Measurements from ENCODE around the gene SLF2.

SLF2 gene

DNA sequence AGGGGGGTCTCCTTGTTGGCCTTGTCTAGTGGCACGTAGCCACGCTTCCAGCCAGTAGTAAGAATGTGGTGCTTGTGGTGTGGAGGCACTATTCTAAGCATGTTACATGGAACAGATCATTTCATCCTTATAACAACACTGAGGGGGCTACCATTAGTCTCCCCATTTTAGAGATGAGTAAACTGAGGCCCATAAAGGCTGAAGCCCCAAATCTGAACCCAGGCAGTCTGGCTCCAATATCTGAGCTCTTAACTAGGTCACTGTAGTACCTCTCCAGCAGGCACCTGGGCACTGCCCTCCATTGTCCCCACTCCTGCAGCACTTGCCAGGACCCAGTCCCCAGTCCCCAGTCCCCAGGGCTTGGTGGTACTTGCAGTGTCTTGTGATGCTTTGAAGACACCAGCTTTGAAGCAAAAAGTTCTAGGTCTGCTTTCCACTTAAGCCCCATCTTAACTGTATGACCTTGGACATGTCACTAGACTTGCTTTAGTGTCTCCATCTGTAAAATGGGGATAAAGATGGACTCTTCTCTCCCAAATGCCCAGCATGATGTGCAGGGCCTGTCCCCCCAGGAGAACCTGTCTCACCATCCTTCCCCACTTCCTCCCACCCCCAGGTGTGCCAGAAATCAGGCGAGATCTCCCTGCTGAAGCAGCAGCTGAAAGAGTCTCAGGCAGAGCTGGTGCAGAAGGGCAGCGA lies 93.3 kb downstream of the SLF2 start:
- H3K9me2 ChIP-seq (ENCODE audit: low read depth, low read length), result no peaks in the 10 kb centered on the region
- no peak overlapping the region for H3K27ac ChIP-seq (ENCODE audit: low read depth, low read length, poor library complexity, severe bottlenecking)
- H3K79me2 ChIP-seq (ENCODE audit: insufficient read depth, low read length), result no peaks in the 10 kb centered on the region
- no peaks in the 10 kb centered on the region for H3K4me1 ChIP-seq (ENCODE audit: insufficient read depth, low read length, severe bottlenecking)
- TF ChIP-seq EZH2 (IDR thresholded peaks at IDR 0.05; ENCODE audit: borderline replicate concordance, low read length), result no peak
- TF ChIP-seq, protein P1, sequence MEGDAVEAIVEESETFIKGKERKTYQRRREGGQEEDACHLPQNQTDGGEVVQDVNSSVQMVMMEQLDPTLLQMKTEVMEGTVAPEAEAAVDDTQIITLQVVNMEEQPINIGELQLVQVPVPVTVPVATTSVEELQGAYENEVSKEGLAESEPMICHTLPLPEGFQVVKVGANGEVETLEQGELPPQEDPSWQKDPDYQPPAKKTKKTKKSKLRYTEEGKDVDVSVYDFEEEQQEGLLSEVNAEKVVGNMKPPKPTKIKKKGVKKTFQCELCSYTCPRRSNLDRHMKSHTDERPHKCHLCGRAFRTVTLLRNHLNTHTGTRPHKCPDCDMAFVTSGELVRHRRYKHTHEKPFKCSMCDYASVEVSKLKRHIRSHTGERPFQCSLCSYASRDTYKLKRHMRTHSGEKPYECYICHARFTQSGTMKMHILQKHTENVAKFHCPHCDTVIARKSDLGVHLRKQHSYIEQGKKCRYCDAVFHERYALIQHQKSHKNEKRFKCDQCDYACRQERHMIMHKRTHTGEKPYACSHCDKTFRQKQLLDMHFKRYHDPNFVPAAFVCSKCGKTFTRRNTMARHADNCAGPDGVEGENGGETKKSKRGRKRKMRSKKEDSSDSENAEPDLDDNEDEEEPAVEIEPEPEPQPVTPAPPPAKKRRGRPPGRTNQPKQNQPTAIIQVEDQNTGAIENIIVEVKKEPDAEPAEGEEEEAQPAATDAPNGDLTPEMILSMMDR (IDR thresholded peaks at IDR 0.05; ENCODE audit: low read length), result no peak
- H3K4me2 ChIP-seq (ENCODE audit: low read length), result no peak overlapping the region
- H2AFZ ChIP-seq (ENCODE audit: low read length), result no peak overlapping the region
- H3K4me3 ChIP-seq (ENCODE audit: low read depth, low read length, poor library complexity, severe bottlenecking), result no peak overlapping the region
- no peaks in the 10 kb centered on the region for H3F3A ChIP-seq (ENCODE audit: insufficient read depth, low read length)
- no peaks in the 10 kb centered on the region for H3K9me3 ChIP-seq (ENCODE audit: low read length)
- no peaks in the 10 kb centered on the region for H3K27me3 ChIP-seq (ENCODE audit: insufficient read depth, low read length)
- H3K9ac ChIP-seq (ENCODE audit: low read length), result no peak overlapping the region
- no peaks in the 10 kb centered on the region for H4K20me1 ChIP-seq (ENCODE audit: insufficient read depth, low read length)
- no peaks in the 10 kb centered on the region for H3K36me3 ChIP-seq (ENCODE audit: insufficient read depth, low read length)

DNA sequence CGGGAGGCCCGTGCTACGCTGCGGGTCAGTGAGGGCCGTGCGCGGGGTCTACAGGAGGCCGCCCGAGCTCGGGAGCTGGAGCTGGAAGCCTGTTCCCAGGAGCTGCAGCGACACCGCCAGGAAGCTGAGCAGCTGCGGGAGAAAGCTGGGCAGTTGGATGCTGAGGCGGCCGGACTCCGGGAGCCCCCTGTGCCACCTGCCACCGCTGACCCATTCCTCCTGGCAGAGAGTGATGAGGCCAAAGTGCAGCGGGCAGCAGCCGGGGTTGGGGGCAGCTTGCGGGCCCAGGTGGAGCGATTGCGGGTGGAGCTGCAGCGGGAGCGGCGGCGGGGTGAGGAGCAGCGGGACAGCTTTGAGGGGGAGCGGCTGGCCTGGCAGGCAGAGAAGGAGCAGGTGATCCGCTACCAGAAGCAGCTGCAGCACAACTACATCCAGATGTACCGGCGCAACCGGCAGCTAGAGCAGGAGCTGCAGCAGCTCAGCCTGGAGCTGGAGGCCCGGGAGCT lies 93.9 kb downstream of the SLF2 start:
- Histone ChIP-seq H3K9ac (ENCODE audit: low read length) (no peak overlapping the region), H3K4me3 (ENCODE audit: low read depth, low read length, poor library complexity, severe bottlenecking) (no peak overlapping the region), H3F3A (ENCODE audit: insufficient read depth, low read length) (no peaks in the 10 kb centered on the region), H3K9me2 (ENCODE audit: low read depth, low read length) (no peaks in the 10 kb centered on the region), H2AFZ (ENCODE audit: low read length) (no peak overlapping the region), H3K9me3 (ENCODE audit: low read length) (no peaks in the 10 kb centered on the region), H4K20me1 (ENCODE audit: insufficient read depth, low read length) (no peaks in the 10 kb centered on the region), H3K27ac (ENCODE audit: low read depth, low read length, poor library complexity, severe bottlenecking) (no peak overlapping the region), H3K27me3 (ENCODE audit: insufficient read depth, low read length) (no peaks in the 10 kb centered on the region), H3K36me3 (ENCODE audit: insufficient read depth, low read length) (no peaks in the 10 kb centered on the region), H3K4me1 (ENCODE audit: insufficient read depth, low read length, severe bottlenecking) (no peaks in the 10 kb centered on the region), H3K4me2 (ENCODE audit: low read length) (no peak overlapping the region), H3K79me2 (ENCODE audit: insufficient read depth, low read length) (no peaks in the 10 kb centered on the region)
- TF ChIP-seq, protein P1 (IDR thresholded peaks at IDR 0.05; ENCODE audit: low read length), result no peak
- no peak for TF ChIP-seq EZH2 (IDR thresholded peaks at IDR 0.05; ENCODE audit: borderline replicate concordance, low read length)

DNA sequence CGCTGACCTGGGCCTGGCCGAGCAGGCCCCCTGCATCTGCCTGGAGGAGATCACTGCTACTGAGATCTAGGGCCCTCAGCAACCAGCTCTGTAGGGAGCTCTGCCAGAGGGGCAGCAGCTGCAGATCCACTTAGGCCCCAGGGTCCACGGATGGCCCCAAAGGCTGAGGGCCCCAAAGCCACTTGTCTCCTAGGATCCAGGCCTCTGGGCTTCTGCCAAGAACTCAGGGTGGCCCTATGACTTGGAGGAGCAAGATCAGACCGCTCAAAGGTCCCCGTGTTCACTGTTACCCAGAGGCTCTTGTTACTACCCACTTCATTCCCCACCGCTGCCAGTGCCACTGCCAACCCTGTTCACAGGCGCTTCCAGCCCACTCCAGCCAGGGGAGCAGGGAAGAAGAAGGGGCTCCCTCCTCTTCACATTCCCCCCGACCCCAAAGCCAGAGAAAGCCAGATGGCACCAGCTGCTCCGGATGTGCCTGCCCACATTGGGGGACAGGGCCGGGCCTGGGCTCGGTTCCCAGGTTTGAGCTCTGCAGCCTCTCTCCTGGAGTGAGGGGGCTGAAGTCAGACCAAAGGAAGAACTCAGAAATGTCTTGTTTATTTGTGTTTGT lies 94.4 kb downstream of the SLF2 start:
- H4K20me1 ChIP-seq (ENCODE audit: insufficient read depth, low read length), result no peaks in the 10 kb centered on the region
- no peaks in the 10 kb centered on the region for H3K9me3 ChIP-seq (ENCODE audit: low read length)
- no peak overlapping the region for H3K4me2 ChIP-seq (ENCODE audit: low read length)
- no peak overlapping the region for H3K27ac ChIP-seq (ENCODE audit: low read depth, low read length, poor library complexity, severe bottlenecking)
- TF ChIP-seq, protein P1 (IDR thresholded peaks at IDR 0.05; ENCODE audit: low read length), result no peak
- TF ChIP-seq EZH2 (IDR thresholded peaks at IDR 0.05; ENCODE audit: borderline replicate concordance, low read length), result no peak
- no peaks in the 10 kb centered on the region for H3K4me1 ChIP-seq (ENCODE audit: insufficient read depth, low read length, severe bottlenecking)
- no peaks in the 10 kb centered on the region for H3K36me3 ChIP-seq (ENCODE audit: insufficient read depth, low read length)
- no peak overlapping the region for H3K4me3 ChIP-seq (ENCODE audit: low read depth, low read length, poor library complexity, severe bottlenecking)
- no peak overlapping the region for H3K9ac ChIP-seq (ENCODE audit: low read length)
- H3K79me2 ChIP-seq (ENCODE audit: insufficient read depth, low read length), result no peaks in the 10 kb centered on the region
- no peaks in the 10 kb centered on the region for H3F3A ChIP-seq (ENCODE audit: insufficient read depth, low read length)
- H2AFZ ChIP-seq (ENCODE audit: low read length), result no peak overlapping the region
- no peaks in the 10 kb centered on the region for H3K9me2 ChIP-seq (ENCODE audit: low read depth, low read length)
- H3K27me3 ChIP-seq (ENCODE audit: insufficient read depth, low read length), result no peaks in the 10 kb centered on the region
